Duodenal mucosa (tissue), 2 donors: ENCODE measurements around the gene FAM161B.
A peak's percentile ranks its signal among the peaks of the same experiment; 100 is the strongest.
"Not testable (repeated sequence)": the region's sequence is repeated elsewhere in the genome, so short reads cannot be mapped to it uniquely, and the experiment has no call there.

Experiments
- H3K27ac ChIP-seq: one replicate; pipeline ENCODE4 v1.7.0; 2013; ENCODE audit warnings: low read depth, low read length
- H3K27me3 ChIP-seq, 2 donors: one replicate each; pipeline ENCODE4 v1.7.0; 2013; ENCODE audit warnings: low read length in 2 of 2, control low read depth in 1 of 2; ENCODE audit not compliant: insufficient read depth in 2 of 2, control insufficient read depth in 1 of 2
- H3K36me3 ChIP-seq, 2 donors: one replicate each; pipeline ENCODE4 v1.7.0; 2013; ENCODE audit warnings: low read length in 2 of 2, control low read depth in 1 of 2; ENCODE audit not compliant: insufficient read depth in 2 of 2, control insufficient read depth in 1 of 2
- H3K4me1 ChIP-seq, 2 donors: one replicate each; pipeline ENCODE4 v1.7.0; 2013; ENCODE audit warnings: low read length in 2 of 2, control low read depth in 1 of 2; ENCODE audit not compliant: insufficient read depth in 2 of 2, control insufficient read depth in 1 of 2
- H3K4me3 ChIP-seq, 2 donors: one replicate each; pipeline ENCODE4 v1.7.0; 2013; ENCODE audit warnings: low read length in 2 of 2, low read depth in 1 of 2
- H3K9ac ChIP-seq, 2 donors: one replicate each; pipeline ENCODE4 v1.7.0; 2013; ENCODE audit warnings: low read length in 2 of 2, low read depth in 1 of 2
- H3K9me3 ChIP-seq, 2 donors: one replicate each; pipeline ENCODE4 v1.7.0; 2013; ENCODE audit warnings: low read length in 2 of 2, control low read depth in 1 of 2; ENCODE audit not compliant: control insufficient read depth in 1 of 2

Gene FAM161B

DNA sequence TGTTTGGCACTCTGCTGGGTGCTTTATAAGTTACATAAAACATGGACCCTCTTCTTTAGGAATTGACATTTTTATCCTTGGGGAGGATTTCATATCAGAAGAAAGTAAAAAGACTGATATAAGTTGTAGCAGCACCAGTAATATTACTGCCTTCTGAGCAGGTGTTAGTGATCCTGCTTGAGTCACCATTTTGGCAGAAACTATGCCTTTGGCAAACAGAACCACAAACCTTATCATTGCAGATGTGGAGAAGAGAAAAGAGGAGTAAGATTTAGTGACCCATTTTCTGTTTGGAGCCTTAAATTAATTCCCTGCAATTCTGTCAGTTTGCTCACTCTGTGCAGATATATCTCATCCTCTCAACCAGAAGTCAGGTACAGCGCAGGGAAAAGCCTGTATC is 40.2 kb downstream of the FAM161B start:
- peaks cover 42 to 80% of the 10 kb centered on the region in 2 donors for H3K36me3 ChIP-seq
- H3K9ac ChIP-seq, result no peak overlapping the region
- H3K4me1 ChIP-seq, result no peaks in the 10 kb centered on the region
- no peaks in the 10 kb centered on the region for H3K27me3 ChIP-seq
- no peaks in the 10 kb centered on the region for H3K9me3 ChIP-seq
- H3K27ac ChIP-seq, result no peak overlapping the region
- H3K4me3 ChIP-seq, result no peak overlapping the region

DNA sequence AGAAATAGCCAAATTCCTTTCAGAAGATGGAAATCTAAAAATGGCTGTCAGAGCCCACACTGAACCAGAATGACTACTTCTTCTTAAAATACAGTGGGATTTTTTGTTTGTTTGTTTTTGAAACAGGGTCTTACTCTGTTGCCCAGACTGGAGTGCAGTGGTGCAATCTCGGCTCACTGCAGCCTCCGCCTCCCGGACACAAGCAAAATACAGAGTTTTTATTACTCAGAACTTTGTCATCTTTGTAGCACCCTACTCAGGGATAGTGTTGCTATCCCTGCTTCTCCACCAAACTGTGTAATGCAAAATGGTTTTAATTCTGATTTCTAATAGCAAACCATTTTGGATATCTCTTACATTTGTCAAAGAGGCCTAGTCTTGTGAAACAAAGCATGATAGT is 46.9 kb downstream of the FAM161B start:
- Histone ChIP-seq H3K9me3 (no peaks in the 10 kb centered on the region), H3K9ac (no peak overlapping the region), H3K36me3 (peaks cover 38 to 72% of the 10 kb centered on the region in 2 donors), H3K4me1 (no peaks in the 10 kb centered on the region), H3K27ac (no peak overlapping the region), H3K27me3 (no peaks in the 10 kb centered on the region), H3K4me3 (no peak overlapping the region)

DNA sequence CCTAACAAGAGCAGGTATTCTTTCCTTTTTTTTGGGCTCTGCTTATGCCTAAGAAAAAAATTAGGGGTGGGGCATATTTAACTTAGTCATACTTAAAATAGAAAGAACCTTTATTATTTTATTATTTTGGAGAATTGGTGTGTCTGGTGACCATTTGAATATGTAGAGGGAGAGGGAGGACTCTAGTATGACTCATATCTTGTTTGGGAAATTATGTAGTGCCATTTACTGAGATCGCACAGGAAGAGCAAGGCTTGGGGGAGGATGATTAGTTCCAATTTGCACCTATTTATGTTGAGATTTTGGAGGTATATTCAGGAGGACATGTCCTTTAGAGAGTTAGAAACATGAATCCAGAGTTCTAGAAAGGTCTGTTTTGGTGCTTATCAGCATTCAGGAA is 53.4 kb downstream of the FAM161B start:
- no peaks in the 10 kb centered on the region for H3K9me3 ChIP-seq
- no peaks in the 10 kb centered on the region for H3K4me1 ChIP-seq
- H3K27me3 ChIP-seq, result no peaks in the 10 kb centered on the region
- no peak overlapping the region for H3K4me3 ChIP-seq
- no peak overlapping the region for H3K9ac ChIP-seq
- H3K27ac ChIP-seq, result no peak overlapping the region
- peaks cover 34 to 77% of the 10 kb centered on the region in 2 donors for H3K36me3 ChIP-seq

DNA sequence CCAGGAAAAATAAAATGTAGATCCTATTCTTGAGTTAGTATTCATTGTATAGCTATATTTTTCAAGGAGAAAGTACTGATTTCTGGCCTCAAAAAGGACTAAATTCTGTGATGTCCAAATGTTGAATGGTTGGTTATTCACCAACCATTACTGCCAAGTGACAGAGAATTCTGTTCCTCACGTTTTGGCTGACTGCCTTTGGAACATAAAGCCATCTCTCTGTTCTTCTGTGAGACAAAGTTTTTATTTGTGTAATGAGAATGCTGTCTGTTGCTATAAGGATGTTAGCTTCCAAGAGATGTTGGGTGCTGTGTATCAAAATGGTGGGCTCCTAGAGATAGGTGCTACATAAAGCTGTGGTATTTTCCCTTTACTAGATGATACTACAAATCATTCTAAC is 54.0 kb downstream of the FAM161B start:
- no peak overlapping the region for H3K27ac ChIP-seq
- H3K27me3 ChIP-seq, result no peaks in the 10 kb centered on the region
- no peak overlapping the region for H3K9ac ChIP-seq
- H3K4me1 ChIP-seq, result no peaks in the 10 kb centered on the region
- H3K36me3 ChIP-seq, result peaks cover 34 to 74% of the 10 kb centered on the region in 2 donors
- H3K9me3 ChIP-seq, result no peaks in the 10 kb centered on the region
- H3K4me3 ChIP-seq, result no peak overlapping the region

DNA sequence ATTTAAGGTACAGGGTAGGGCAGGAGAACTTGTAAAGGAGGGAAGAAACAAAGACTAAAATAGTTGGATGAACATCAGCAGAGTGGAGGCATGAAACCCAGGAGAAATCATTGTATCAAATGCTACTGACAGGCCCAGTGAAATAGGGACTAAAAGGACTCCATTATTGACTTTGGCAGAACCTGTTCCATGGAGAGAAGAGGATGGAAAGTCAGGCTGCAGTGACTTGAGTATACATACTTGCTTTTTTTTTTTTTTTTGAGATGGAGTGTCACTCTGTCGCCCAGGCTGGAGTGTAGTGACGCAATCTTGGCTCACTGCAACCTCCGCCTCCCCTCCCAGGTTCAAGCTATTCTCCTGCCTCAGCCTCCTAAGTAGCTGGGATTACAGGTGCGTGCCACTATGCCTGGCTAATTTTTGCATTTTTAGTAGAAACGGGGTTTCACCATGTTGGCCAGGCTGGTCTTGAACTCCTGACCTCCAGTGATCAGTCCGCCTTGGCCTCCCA is 55.7 kb downstream of the FAM161B start:
- not testable (repeated sequence) for H3K27me3 ChIP-seq, H3K27ac ChIP-seq, H3K4me3 ChIP-seq, H3K4me1 ChIP-seq, H3K9me3 ChIP-seq, H3K9ac ChIP-seq
- H3K36me3 ChIP-seq, result peaks cover 34 to 63% of the 10 kb centered on the region in 2 donors

DNA sequence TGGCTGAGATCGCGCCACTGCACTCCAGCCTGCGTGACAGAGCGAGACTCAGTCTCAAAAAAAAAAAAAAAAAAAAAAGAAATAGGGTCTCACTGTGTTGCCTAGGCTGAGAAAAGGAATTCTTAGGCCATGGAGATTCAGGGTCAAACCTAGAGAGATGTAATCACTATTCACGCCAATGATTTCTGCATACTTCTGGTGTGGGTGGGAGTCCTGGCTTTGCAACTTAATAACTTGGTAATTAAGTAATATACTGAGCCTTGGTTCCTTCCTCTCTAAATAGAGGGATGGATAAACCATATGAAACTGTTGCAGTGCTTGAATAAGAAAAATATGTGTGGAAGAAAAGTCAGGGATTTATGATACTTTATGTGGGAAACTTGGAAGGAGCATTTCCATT is 60.5 kb downstream of the FAM161B start:
- no peaks in the 10 kb centered on the region for H3K27me3 ChIP-seq
- H3K4me1 ChIP-seq, result peaks cover 14 to 29% of the 10 kb centered on the region in 2 donors
- peaks cover 10 to 18% of the 10 kb centered on the region in 2 donors for H3K36me3 ChIP-seq
- H3K9me3 ChIP-seq, result no peaks in the 10 kb centered on the region
- no peak overlapping the region for H3K9ac ChIP-seq
- no peak overlapping the region for H3K27ac ChIP-seq
- no peak overlapping the region for H3K4me3 ChIP-seq

DNA sequence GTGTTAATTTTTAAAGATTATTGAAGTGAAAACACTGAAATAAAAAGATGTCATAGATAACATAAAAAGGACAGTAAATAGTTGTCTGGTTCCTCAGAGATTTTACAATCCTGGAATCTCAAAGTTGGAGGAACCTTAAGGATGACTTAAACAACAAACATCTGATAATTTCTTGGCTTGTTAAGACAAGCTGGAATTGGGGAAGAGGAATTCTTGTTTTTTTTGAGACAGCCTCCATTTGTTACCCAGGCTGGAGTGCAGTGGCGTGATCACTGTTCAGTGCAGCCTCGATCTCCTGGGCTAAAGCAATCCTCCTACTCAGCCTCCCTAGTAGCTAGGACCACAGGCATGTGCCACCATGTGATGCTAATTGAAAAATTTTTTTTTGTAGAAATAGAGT is 60.9 kb downstream of the FAM161B start:
- Histone ChIP-seq H3K27ac (no peak overlapping the region), H3K4me1 (peaks cover 14 to 29% of the 10 kb centered on the region in 2 donors), H3K4me3 (no peak overlapping the region), H3K9ac (no peak overlapping the region), H3K36me3 (peaks cover 9 to 14% of the 10 kb centered on the region in 2 donors), H3K9me3 (no peaks in the 10 kb centered on the region), H3K27me3 (no peaks in the 10 kb centered on the region)

DNA sequence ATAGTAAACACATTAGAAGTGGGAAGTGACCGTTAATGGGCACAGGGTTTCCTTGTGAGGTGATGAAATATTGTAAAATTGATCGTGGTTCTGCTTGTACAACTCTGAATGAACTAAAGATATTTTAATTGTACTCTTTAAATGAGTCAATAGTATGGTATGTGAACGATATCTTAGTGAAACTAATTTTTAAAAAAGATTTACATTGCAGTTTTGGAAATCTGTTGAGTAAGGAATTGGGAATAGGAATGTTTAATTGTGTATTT is 61.5 kb downstream of the FAM161B start:
- Histone ChIP-seq H3K9ac (peak overlapping the region; percentile 95 to 98), H3K4me1 (peaks cover 14 to 29% of the 10 kb centered on the region in 2 donors), H3K4me3 (peak overlapping the region in 1 of 2 donors; percentile 87)

DNA sequence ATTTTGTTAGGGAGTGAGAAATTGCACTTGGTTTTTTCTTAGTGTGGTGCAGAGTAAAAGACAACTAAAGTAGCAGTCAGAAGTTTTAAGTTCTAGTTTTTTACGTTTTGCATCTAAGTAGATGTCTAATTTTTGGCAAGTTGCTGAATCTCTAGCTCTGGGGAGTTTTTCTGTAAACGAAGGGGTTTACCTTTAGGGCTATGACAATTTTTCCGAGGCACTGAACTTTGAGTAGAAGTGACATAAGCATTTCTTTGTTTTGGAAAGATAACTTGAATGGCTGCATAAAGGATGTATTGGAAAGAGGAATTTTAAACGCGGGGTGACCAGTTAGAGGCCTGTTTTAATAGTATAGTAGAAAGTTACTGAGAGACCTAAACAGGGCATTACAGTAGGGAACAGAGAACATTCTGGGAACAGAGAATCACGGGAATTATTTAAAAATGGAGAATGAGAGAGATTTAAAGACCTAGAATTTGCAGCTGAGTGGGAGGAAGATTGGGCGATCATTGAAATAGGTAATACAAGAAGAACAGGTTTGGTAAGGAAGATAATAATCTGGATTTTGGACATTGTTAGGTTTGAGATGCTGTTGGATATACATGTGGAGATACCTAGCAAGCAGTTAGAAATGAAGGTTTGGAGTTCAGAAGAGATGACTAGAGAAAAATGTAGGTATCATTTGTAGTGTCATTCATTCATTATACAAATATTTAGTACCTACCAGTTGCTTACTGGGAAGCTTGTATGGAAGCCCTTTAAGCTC is 62.0 kb downstream of the FAM161B start:
- no peak overlapping the region for H3K27ac ChIP-seq
- peaks cover 0 to 5% of the 10 kb centered on the region in 2 donors for H3K36me3 ChIP-seq
- H3K4me1 ChIP-seq, result peaks cover 14 to 29% of the 10 kb centered on the region in 2 donors
- H3K4me3 ChIP-seq, result peak overlapping the region; percentile 87 to 93
- peak overlapping the region; percentile 95 to 98 for H3K9ac ChIP-seq
- no peaks in the 10 kb centered on the region for H3K9me3 ChIP-seq
- no peaks in the 10 kb centered on the region for H3K27me3 ChIP-seq

More for the DNA sequence above, 61.5 kb downstream of the FAM161B start:
- no peaks in the 10 kb centered on the region for H3K27me3 ChIP-seq
- no peak overlapping the region for H3K27ac ChIP-seq
- peaks cover 3 to 9% of the 10 kb centered on the region in 2 donors for H3K36me3 ChIP-seq
- H3K9me3 ChIP-seq, result no peaks in the 10 kb centered on the region

DNA sequence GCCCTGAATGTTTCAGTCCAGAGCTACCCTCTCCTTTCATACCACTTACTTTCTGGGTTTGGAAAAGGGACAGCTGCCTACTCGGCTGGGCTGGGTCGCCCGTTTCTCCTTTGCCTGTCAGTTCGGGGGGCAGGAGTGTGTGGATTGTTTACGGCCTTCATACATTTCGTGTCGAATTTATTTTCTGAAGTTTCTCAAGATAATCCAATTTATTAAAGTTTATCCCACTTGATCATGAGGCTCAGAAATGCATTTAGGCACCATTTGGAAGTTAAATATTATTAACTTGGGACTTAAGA is 62.6 kb downstream of the FAM161B start:
- H3K36me3 ChIP-seq, result peaks cover 0 to 2% of the 10 kb centered on the region in 2 donors
- H3K9me3 ChIP-seq, result no peaks in the 10 kb centered on the region
- H3K27me3 ChIP-seq, result no peaks in the 10 kb centered on the region
- H3K4me1 ChIP-seq, result peaks cover 14 to 29% of the 10 kb centered on the region in 2 donors
- peak overlapping the region; percentile 87 to 93 for H3K4me3 ChIP-seq
- peak overlapping the region; percentile 86 for H3K27ac ChIP-seq
- H3K9ac ChIP-seq, result peak overlapping the region; percentile 95 to 98
